ENCODE measurements around the gene PAPOLG. TPM values are rescaled to one million over a fixed set of nuclear protein-coding genes. Genes with fewer than 3 reads are reported as not detected.

The PAPOLG gene
- total and polyA plus RNA-seq, 4 donors, result 5.9 to 26.2 (median 6.9) TPM

- 98 to 99% methylated on average over 2 of the region's 2 CpGs for WGBS, 2 donors
- ATAC-seq (ENCODE audit: insufficient read depth, low FRiP score), result no peak
- peaks cover 22 to 32% (median 27%) of the 10 kb centered on the region in 4 donors for H3K36me3 ChIP-seq (ENCODE audit: control insufficient read depth in 4 of 4, insufficient read depth in 4 of 4, low read length in 4 of 4)
- DNase-seq, result no peak
- TF ChIP-seq, protein P1, sequence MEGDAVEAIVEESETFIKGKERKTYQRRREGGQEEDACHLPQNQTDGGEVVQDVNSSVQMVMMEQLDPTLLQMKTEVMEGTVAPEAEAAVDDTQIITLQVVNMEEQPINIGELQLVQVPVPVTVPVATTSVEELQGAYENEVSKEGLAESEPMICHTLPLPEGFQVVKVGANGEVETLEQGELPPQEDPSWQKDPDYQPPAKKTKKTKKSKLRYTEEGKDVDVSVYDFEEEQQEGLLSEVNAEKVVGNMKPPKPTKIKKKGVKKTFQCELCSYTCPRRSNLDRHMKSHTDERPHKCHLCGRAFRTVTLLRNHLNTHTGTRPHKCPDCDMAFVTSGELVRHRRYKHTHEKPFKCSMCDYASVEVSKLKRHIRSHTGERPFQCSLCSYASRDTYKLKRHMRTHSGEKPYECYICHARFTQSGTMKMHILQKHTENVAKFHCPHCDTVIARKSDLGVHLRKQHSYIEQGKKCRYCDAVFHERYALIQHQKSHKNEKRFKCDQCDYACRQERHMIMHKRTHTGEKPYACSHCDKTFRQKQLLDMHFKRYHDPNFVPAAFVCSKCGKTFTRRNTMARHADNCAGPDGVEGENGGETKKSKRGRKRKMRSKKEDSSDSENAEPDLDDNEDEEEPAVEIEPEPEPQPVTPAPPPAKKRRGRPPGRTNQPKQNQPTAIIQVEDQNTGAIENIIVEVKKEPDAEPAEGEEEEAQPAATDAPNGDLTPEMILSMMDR (IDR thresholded peaks at IDR 0.05; ENCODE audit: control extremely low read depth, extremely low read depth), result no peak
- no peak overlapping the region for H3K27ac ChIP-seq (ENCODE audit: low read depth in 1 of 2, low read length in 1 of 2)
- H3K4me1 ChIP-seq (ENCODE audit: control insufficient read depth in 5 of 5, insufficient read depth in 5 of 5, low read length in 5 of 5), result no peaks in the 10 kb centered on the region
- no peak overlapping the region for H3K9ac ChIP-seq (ENCODE audit: insufficient read depth in 1 of 2, low read length in 2 of 2)
- H3K9me3 ChIP-seq (ENCODE audit: control insufficient read depth in 4 of 4, insufficient read depth in 3 of 4, low read length in 3 of 4), result no peaks in the 10 kb centered on the region
- no peak overlapping the region for H3K4me3 ChIP-seq
- no peaks in the 10 kb centered on the region for H3K27me3 ChIP-seq (ENCODE audit: control insufficient read depth in 3 of 3, insufficient read depth in 3 of 3, low read length in 2 of 3)
Measured at GRCh38 chr2:60793169-60793568, 37.1 kb downstream of the PAPOLG start.

- no peak overlapping the region for H3K9ac ChIP-seq (ENCODE audit: insufficient read depth in 1 of 2, low read length in 2 of 2)
- peaks cover 14 to 32% (median 24%) of the 10 kb centered on the region in 4 donors for H3K36me3 ChIP-seq (ENCODE audit: control insufficient read depth in 4 of 4, insufficient read depth in 4 of 4, low read length in 4 of 4)
- no peak overlapping the region for H3K4me3 ChIP-seq
- ATAC-seq (ENCODE audit: insufficient read depth, low FRiP score) (no peak), DNase-seq (peak in 2 of 3 donors; percentile 34 to 44)
- H3K9me3 ChIP-seq (ENCODE audit: control insufficient read depth in 4 of 4, insufficient read depth in 3 of 4, low read length in 3 of 4), result no peaks in the 10 kb centered on the region
- no peaks in the 10 kb centered on the region for H3K4me1 ChIP-seq (ENCODE audit: control insufficient read depth in 5 of 5, insufficient read depth in 5 of 5, low read length in 5 of 5)
- H3K27me3 ChIP-seq (ENCODE audit: control insufficient read depth in 3 of 3, insufficient read depth in 3 of 3, low read length in 2 of 3), result no peaks in the 10 kb centered on the region
- H3K27ac ChIP-seq (ENCODE audit: low read depth in 1 of 2, low read length in 1 of 2), result no peak overlapping the region
- WGBS, 2 donors, result 76 to 77% methylated on average over 5 of the region's 5 CpGs
- TF ChIP-seq, protein P1 (IDR thresholded peaks at IDR 0.05; ENCODE audit: control extremely low read depth, extremely low read depth), result peak; percentile 12
Measured at GRCh38 chr2:60794271-60794863, 38.3 kb downstream of the PAPOLG start.

GRCh38 chr2:60796573-60797509 is 40.8 kb downstream of the PAPOLG start:
- 37 to 61% methylated on average over 6 of the region's 6 CpGs for WGBS, 2 donors
- TF ChIP-seq, protein P1 (IDR thresholded peaks at IDR 0.05; ENCODE audit: control extremely low read depth, extremely low read depth), result no peak
- H3K4me1 ChIP-seq (ENCODE audit: control insufficient read depth in 5 of 5, insufficient read depth in 5 of 5, low read length in 5 of 5), result no peaks in the 10 kb centered on the region
- H3K9me3 ChIP-seq (ENCODE audit: control insufficient read depth in 4 of 4, insufficient read depth in 3 of 4, low read length in 3 of 4), result no peaks in the 10 kb centered on the region
- DNase-seq, result peak in 1 of 3 donors; percentile 13
- no peak overlapping the region for H3K9ac ChIP-seq (ENCODE audit: insufficient read depth in 1 of 2, low read length in 2 of 2)
- peaks cover 11 to 31% (median 23%) of the 10 kb centered on the region in 4 donors for H3K36me3 ChIP-seq (ENCODE audit: control insufficient read depth in 4 of 4, insufficient read depth in 4 of 4, low read length in 4 of 4)
- no peak overlapping the region for H3K27ac ChIP-seq (ENCODE audit: low read depth in 1 of 2, low read length in 1 of 2)
- no peak for ATAC-seq (ENCODE audit: insufficient read depth, low FRiP score)
- H3K27me3 ChIP-seq (ENCODE audit: control insufficient read depth in 3 of 3, insufficient read depth in 3 of 3, low read length in 2 of 3), result no peaks in the 10 kb centered on the region
- no peak overlapping the region for H3K4me3 ChIP-seq
